Hepatocyte (in vitro differentiated cells): ENCODE measurements around the gene TLN1.

Experiments
- EZH2phosphoT487 ChIP-seq: fragments of 200-600 bp; sonication (generic); IDR thresholded peaks from one replicate; pipeline ENCODE4 v1.6.1; 2018; ENCODE audit warnings: antibody characterized with exemption, mild to moderate bottlenecking, low read depth, moderate library complexity; ENCODE audit not compliant: unreplicated experiment, severe bottlenecking
- TF ChIP-seq, protein P1 (sequence below): fragments of 200-600 bp; sonication (generic); IDR thresholded peaks from 2 replicates; pipeline ENCODE4 v1.5.1; 2016; ENCODE audit warnings: antibody characterized with exemption, mild to moderate bottlenecking; ENCODE audit not compliant: poor library complexity

- no peak for TF ChIP-seq EZH2phosphoT487
- TF ChIP-seq, protein P1, sequence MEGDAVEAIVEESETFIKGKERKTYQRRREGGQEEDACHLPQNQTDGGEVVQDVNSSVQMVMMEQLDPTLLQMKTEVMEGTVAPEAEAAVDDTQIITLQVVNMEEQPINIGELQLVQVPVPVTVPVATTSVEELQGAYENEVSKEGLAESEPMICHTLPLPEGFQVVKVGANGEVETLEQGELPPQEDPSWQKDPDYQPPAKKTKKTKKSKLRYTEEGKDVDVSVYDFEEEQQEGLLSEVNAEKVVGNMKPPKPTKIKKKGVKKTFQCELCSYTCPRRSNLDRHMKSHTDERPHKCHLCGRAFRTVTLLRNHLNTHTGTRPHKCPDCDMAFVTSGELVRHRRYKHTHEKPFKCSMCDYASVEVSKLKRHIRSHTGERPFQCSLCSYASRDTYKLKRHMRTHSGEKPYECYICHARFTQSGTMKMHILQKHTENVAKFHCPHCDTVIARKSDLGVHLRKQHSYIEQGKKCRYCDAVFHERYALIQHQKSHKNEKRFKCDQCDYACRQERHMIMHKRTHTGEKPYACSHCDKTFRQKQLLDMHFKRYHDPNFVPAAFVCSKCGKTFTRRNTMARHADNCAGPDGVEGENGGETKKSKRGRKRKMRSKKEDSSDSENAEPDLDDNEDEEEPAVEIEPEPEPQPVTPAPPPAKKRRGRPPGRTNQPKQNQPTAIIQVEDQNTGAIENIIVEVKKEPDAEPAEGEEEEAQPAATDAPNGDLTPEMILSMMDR, result no peak
Measured at GRCh38 chr9:35763181-35763580, 31.2 kb upstream of the TLN1 start.
